H9 (cell line): ENCODE results near the gene GYS1. TPM values are rescaled to one million over a fixed set of nuclear protein-coding genes. Genes with fewer than 3 reads are reported as not detected.

ENCODE experiments used
- DNase-seq: peaks from one replicate; pipeline ENCODE4 v3.0.0-alpha.2; 2017
- H2AFZ ChIP-seq: one replicate; pipeline ENCODE4 v1.6.1; 2013; ENCODE audit warnings: mild to moderate bottlenecking, low read length, control low read depth, moderate library complexity
- H2AK5ac ChIP-seq: 2 replicates; pipeline ENCODE4 v1.6.1; 2013; ENCODE audit warnings: low read length, control low read depth, mixed read lengths; ENCODE audit not compliant: insufficient read length
- H2BK120ac ChIP-seq: one replicate; pipeline ENCODE4 v1.6.1; 2013; ENCODE audit warnings: low read depth, mild to moderate bottlenecking, low read length, control low read depth, inconsistent platforms; ENCODE audit not compliant: poor library complexity, severe bottlenecking
- H2BK12ac ChIP-seq: 2 replicates; pipeline ENCODE4 v1.6.1; 2013; ENCODE audit warnings: low read length, control low read depth, mixed read lengths, low read depth; ENCODE audit not compliant: insufficient read length
- H2BK15ac ChIP-seq: 2 replicates; pipeline ENCODE4 v1.6.1; 2013; ENCODE audit warnings: low read depth, low read length, control low read depth
- H2BK20ac ChIP-seq: one replicate; pipeline ENCODE4 v1.6.1; 2013; ENCODE audit warnings: low read depth, mild to moderate bottlenecking, low read length, control low read depth, inconsistent platforms; ENCODE audit not compliant: poor library complexity, severe bottlenecking
- H2BK5ac ChIP-seq: 2 replicates; pipeline ENCODE4 v1.6.1; 2013; ENCODE audit warnings: low read length, control low read depth, mixed read lengths; ENCODE audit not compliant: insufficient read length
- H3K14ac ChIP-seq: 2 replicates; pipeline ENCODE4 v1.6.1; 2013; ENCODE audit warnings: low read length, control low read depth; ENCODE audit not compliant: insufficient read depth
- H3K18ac ChIP-seq: 2 replicates; pipeline ENCODE4 v1.6.1; 2013; ENCODE audit warnings: low read depth, mild to moderate bottlenecking, mixed read lengths, low read length, control low read depth; ENCODE audit not compliant: insufficient read length
- H3K23ac ChIP-seq: 2 replicates; pipeline ENCODE4 v1.6.1; 2013; ENCODE audit warnings: low read length, control low read depth, mixed read lengths, low read depth; ENCODE audit not compliant: insufficient read length
- H3K23me2 ChIP-seq: 2 replicates; pipeline ENCODE4 v1.6.1; 2013; ENCODE audit warnings: low read depth, mild to moderate bottlenecking, mixed read lengths, low read length, control low read depth; ENCODE audit not compliant: insufficient read length, poor library complexity, severe bottlenecking
- H3K27ac ChIP-seq: 2 replicates; pipeline ENCODE4 v1.5.1; 2013; ENCODE audit warnings: low read length, control low read depth, mixed read lengths, low read depth; ENCODE audit not compliant: insufficient read length
- H3K27me3 ChIP-seq: 2 replicates; pipeline ENCODE4 v1.6.1; 2013; ENCODE audit warnings: low read length, control low read depth, inconsistent platforms; ENCODE audit not compliant: insufficient read depth
- H3K4ac ChIP-seq: 2 replicates; pipeline ENCODE4 v1.6.1; 2013; ENCODE audit warnings: low read depth, mild to moderate bottlenecking, control low read depth, inconsistent platforms, low read length, moderate library complexity
- H3K4me1 ChIP-seq: 2 replicates; pipeline ENCODE4 v1.6.1; 2013; ENCODE audit warnings: low read length, control low read depth, inconsistent platforms; ENCODE audit not compliant: insufficient read depth
- H3K4me2 ChIP-seq: 2 replicates; pipeline ENCODE4 v1.6.1; 2013; ENCODE audit warnings: low read length, control low read depth, mixed read lengths; ENCODE audit not compliant: insufficient read length, insufficient read depth
- H3K56ac ChIP-seq: 2 replicates; pipeline ENCODE4 v1.6.1; 2013; ENCODE audit warnings: low read depth, mild to moderate bottlenecking, mixed read lengths, low read length, control low read depth; ENCODE audit not compliant: insufficient read length
- H3K79me1 ChIP-seq: 2 replicates; pipeline ENCODE4 v1.6.1; 2013; ENCODE audit warnings: low read depth, mild to moderate bottlenecking, moderate library complexity, low read length, control low read depth, inconsistent platforms; ENCODE audit not compliant: insufficient read depth, poor library complexity, severe bottlenecking
- H3K79me2 ChIP-seq: 2 replicates; pipeline ENCODE4 v1.6.1; 2013; ENCODE audit warnings: low read length, control low read depth, inconsistent platforms; ENCODE audit not compliant: insufficient read depth
- H3K9ac ChIP-seq: 2 replicates; pipeline ENCODE4 v1.6.1; 2013; ENCODE audit warnings: low read length, control low read depth, mixed read lengths; ENCODE audit not compliant: insufficient read length; ENCODE audit errors: extremely low read depth
- H3K9me3 ChIP-seq: one replicate; pipeline ENCODE4 v1.6.1; 2013; ENCODE audit warnings: low read depth, low read length, inconsistent platforms; ENCODE audit not compliant: control insufficient read depth
- H3T11ph ChIP-seq: one replicate; pipeline ENCODE4 v1.6.1; 2013; ENCODE audit warnings: mild to moderate bottlenecking, low read length, control low read depth, inconsistent platforms
- H4K20me1 ChIP-seq: one replicate; pipeline ENCODE4 v1.6.1; 2013; ENCODE audit not compliant: control insufficient read depth, insufficient read length, insufficient read depth
- H4K5ac ChIP-seq: 2 replicates; pipeline ENCODE4 v1.6.1; 2013; ENCODE audit warnings: low read depth, mild to moderate bottlenecking, mixed read lengths, low read length, control low read depth; ENCODE audit not compliant: insufficient read length
- H4K8ac ChIP-seq: replicated peaks from 2 replicates; pipeline ENCODE4 v1.6.1; 2013; ENCODE audit warnings: low read length, control low read depth, mixed read lengths, low read depth; ENCODE audit not compliant: insufficient read length
- H4K91ac ChIP-seq: 2 replicates; pipeline ENCODE4 v1.6.1; 2013; ENCODE audit warnings: low read depth, mild to moderate bottlenecking, moderate library complexity, mixed read lengths, low read length, control low read depth; ENCODE audit not compliant: insufficient read length
- H3K27ac Mint-ChIP-seq, 3 experiments: 2 replicates in 2 of 3; 3 replicates in 1 of 3; pipeline ENCODE4 v1.8.0; 2020 to 2021; ENCODE audit warnings: mixed read lengths in 3 of 3, mild to moderate bottlenecking in 1 of 3, moderate library complexity in 1 of 3
- H3K27me3 Mint-ChIP-seq: 2 replicates; pipeline ENCODE4 v1.8.0; 2021; ENCODE audit warnings: low read depth, mild to moderate bottlenecking, moderate library complexity, mixed read lengths
- H3K36me3 Mint-ChIP-seq, 3 experiments: 2 replicates in 2 of 3; 3 replicates in 1 of 3; pipeline ENCODE4 v1.8.0; 2020 to 2021; ENCODE audit warnings: low read depth in 3 of 3, mixed read lengths in 3 of 3; ENCODE audit not compliant: insufficient read depth in 1 of 3
- H3K4me1 Mint-ChIP-seq, 2 experiments: 2 replicates each; pipeline ENCODE4 v1.8.0; 2020; ENCODE audit warnings: mixed read lengths in 2 of 2
- H3K4me3 Mint-ChIP-seq, 2 experiments: 2 replicates in 1 of 2; 3 replicates in 1 of 2; pipeline ENCODE4 v1.8.0; 2020 to 2021; ENCODE audit warnings: mild to moderate bottlenecking in 2 of 2, mixed read lengths in 2 of 2, moderate library complexity in 1 of 2
- H3K9me3 Mint-ChIP-seq, 2 experiments: 2 replicates in 1 of 2; 3 replicates in 1 of 2; pipeline ENCODE4 v1.8.0; 2020; ENCODE audit warnings: mild to moderate bottlenecking in 2 of 2, mixed read lengths in 2 of 2, moderate library complexity in 1 of 2
- CTCF ChIP-seq: fragments of 200-600 bp; sonication (generic); conservative IDR thresholded peaks from 3 replicates; pipeline ENCODE4 v1.8.0; 2021; ENCODE audit warnings: antibody characterized with exemption, mild to moderate bottlenecking
- WGBS: extraction: QIAGEN DNeasy Blood & Tissue Kit; methylation state at CpG from one replicate; pipeline ENCODE4 v1.1.7; 2013; ENCODE audit warnings: missing lambda C conversion rate, low lambda C conversion rate, mixed read lengths; ENCODE audit not compliant: insufficient read length; ENCODE audit errors: extremely low coverage; 5-methylcytosine and 5-hydroxymethylcytosine counted together
- total RNA-seq: library from RNA; stranded (reverse); gene quantifications from 2 replicates; pipeline ENCODE4 v1.2.1, GENCODE V29; 2021

GYS1 gene
- total RNA-seq, 1 experiment from 2014 or later = 44.3 TPM

GRCh38 chr19:49011194-49011593 lies 18.1 kb upstream of the GYS1 start:
- H3K9me3 Mint-ChIP-seq = no peaks in the 10 kb centered on the region
- no peaks in the 10 kb centered on the region for H3K79me1 ChIP-seq
- H3K9me3 ChIP-seq = no peaks in the 10 kb centered on the region
- H2BK120ac ChIP-seq = no peak overlapping the region
- no peak overlapping the region for H2AFZ ChIP-seq
- H3K4ac ChIP-seq = no peak overlapping the region
- H3K9ac ChIP-seq = no peak overlapping the region
- no peak overlapping the region for H3K14ac ChIP-seq
- H3T11ph ChIP-seq = no peak overlapping the region
- no peak overlapping the region for H3K27ac Mint-ChIP-seq
- no peak overlapping the region for H3K18ac ChIP-seq
- H3K4me1 ChIP-seq = no peaks in the 10 kb centered on the region
- no peaks in the 10 kb centered on the region for H3K27me3 ChIP-seq
- no peak overlapping the region for H2BK5ac ChIP-seq
- no peak overlapping the region for H3K4me3 Mint-ChIP-seq
- no peaks in the 10 kb centered on the region for H3K27me3 Mint-ChIP-seq
- H2BK20ac ChIP-seq = no peak overlapping the region
- peaks cover 31 to 84% (median 81%) of the 10 kb centered on the region in 3 experiments; a peak in 6 of 7 replicates for H3K36me3 Mint-ChIP-seq
- H3K27ac ChIP-seq = no peak overlapping the region
- no peak for TF ChIP-seq CTCF
- H4K20me1 ChIP-seq = no peaks in the 10 kb centered on the region
- H3K23ac ChIP-seq = no peak overlapping the region
- no peak overlapping the region for H3K4me2 ChIP-seq
- no peak for DNase-seq
- no peak overlapping the region for H4K8ac ChIP-seq
- no CpG with 5 or more reads among the region's 17 CpGs for WGBS
- H3K79me2 ChIP-seq = no peaks in the 10 kb centered on the region
- H3K4me1 Mint-ChIP-seq = no peaks in the 10 kb centered on the region
- H2AK5ac ChIP-seq = no peak overlapping the region
- H2BK12ac ChIP-seq = no peak overlapping the region
- H4K91ac ChIP-seq = no peak overlapping the region
- H3K56ac ChIP-seq = no peak overlapping the region
- no peak overlapping the region for H2BK15ac ChIP-seq
- no peaks in the 10 kb centered on the region for H3K23me2 ChIP-seq
- H4K5ac ChIP-seq = no peak overlapping the region
